Measurements from ENCODE around the gene HDAC4. TPM values are rescaled to one million over a fixed set of nuclear protein-coding genes. Genes with fewer than 3 reads are reported as not detected.

HDAC4 gene
- total RNA-seq, 1 experiment from 2014 or later, result 61.5 TPM

GRCh38 chr2:239329972-239330572, 70.7 kb downstream of the HDAC4 start:
- Histone ChIP-seq H3K79me2 (ENCODE audit: low read depth) (no peaks in the 10 kb centered on the region; the same call in 1 of the 2 replicates), H3K27ac (no peak overlapping the region), H3K4me3 (no peak overlapping the region), H2AFZ (no peak overlapping the region), H3F3A (ENCODE audit: insufficient read depth, low read depth) (no peaks in the 10 kb centered on the region), H3K4me1 (replicated peaks; ENCODE audit: insufficient read depth) (no peaks in the 10 kb centered on the region), H3K36me3 (ENCODE audit: low read depth) (no peaks in the 10 kb centered on the region), H3K27me3 (ENCODE audit: insufficient read depth, low read depth) (no peaks in the 10 kb centered on the region), H3K9me3 (ENCODE audit: insufficient read depth, low read depth) (no peaks in the 10 kb centered on the region), H4K20me1 (ENCODE audit: insufficient read depth) (peaks cover 3% of the 10 kb centered on the region; the same call in 1 of the 2 replicates), H3K4me2 (no peak overlapping the region), H3K9me2 (ENCODE audit: insufficient read depth) (no peaks in the 10 kb centered on the region)
- ChIA-PET CTCF (no interaction called here), POLR2A (ENCODE audit: unreplicated experiment) (no interaction called here)
- BruUV-seq (replicated peaks), result no TSS peak
- DNase-seq, result no peak
- TF ChIP-seq CTCF (conservative IDR thresholded peaks at IDR 0.05) (no peak), EZH2 (IDR thresholded peaks at IDR 0.05; ENCODE audit: low read depth) (no peak)
- intact Hi-C loops (cut with micrococcal nuclease; ENCODE audit: unreplicated experiment), result no loop called here

- POLR2A ChIA-PET (ENCODE audit: unreplicated experiment), result no interaction called here
- Histone ChIP-seq H3K79me2 (ENCODE audit: low read depth) (no peaks in the 10 kb centered on the region; the same call in 1 of the 2 replicates), H3K27me3 (ENCODE audit: insufficient read depth, low read depth) (no peaks in the 10 kb centered on the region), H4K20me1 (ENCODE audit: insufficient read depth) (peaks cover 3% of the 10 kb centered on the region), H3K9me2 (ENCODE audit: insufficient read depth) (no peaks in the 10 kb centered on the region), H2AFZ (no peak overlapping the region), H3F3A (ENCODE audit: insufficient read depth, low read depth) (no peaks in the 10 kb centered on the region), H3K27ac (no peak overlapping the region), H3K9me3 (ENCODE audit: insufficient read depth, low read depth) (no peaks in the 10 kb centered on the region), H3K36me3 (ENCODE audit: low read depth) (no peaks in the 10 kb centered on the region), H3K4me2 (no peak overlapping the region), H3K4me3 (no peak overlapping the region), H3K4me1 (replicated peaks; ENCODE audit: insufficient read depth) (no peaks in the 10 kb centered on the region)
- CTCF ChIA-PET, result no interaction called here
- intact Hi-C loops (cut with micrococcal nuclease; ENCODE audit: unreplicated experiment), result no loop called here
- TF ChIP-seq CTCF (conservative IDR thresholded peaks at IDR 0.05), result no peak
- TF ChIP-seq EZH2 (IDR thresholded peaks at IDR 0.05; ENCODE audit: low read depth), result no peak
- DNase-seq, result no peak
- no TSS peak for BruUV-seq (replicated peaks)
Measured at GRCh38 chr2:239329284-239329971, 71.4 kb downstream of the HDAC4 start.

- BruUV-seq (replicated peaks), result no TSS peak
Measured at GRCh38 chr2:239328351-239329191, 72.2 kb downstream of the HDAC4 start.

More at GRCh38 chr2:239328351-239329191, 72.2 kb downstream of the HDAC4 start:
- Histone ChIP-seq H4K20me1 (ENCODE audit: insufficient read depth) (peaks cover 3% of the 10 kb centered on the region), H3K27ac (no peak overlapping the region), H3K9me3 (ENCODE audit: insufficient read depth, low read depth) (no peaks in the 10 kb centered on the region), H3K4me1 (replicated peaks; ENCODE audit: insufficient read depth) (no peaks in the 10 kb centered on the region), H3K4me3 (no peak overlapping the region), H3K36me3 (ENCODE audit: low read depth) (no peaks in the 10 kb centered on the region), H3K79me2 (ENCODE audit: low read depth) (no peaks in the 10 kb centered on the region; the same call in 1 of the 2 replicates), H3K4me2 (no peak overlapping the region), H3K9me2 (ENCODE audit: insufficient read depth) (no peaks in the 10 kb centered on the region), H3K27me3 (ENCODE audit: insufficient read depth, low read depth) (no peaks in the 10 kb centered on the region), H2AFZ (no peak overlapping the region), H3F3A (ENCODE audit: insufficient read depth, low read depth) (no peaks in the 10 kb centered on the region)
- intact Hi-C loops (cut with micrococcal nuclease; ENCODE audit: unreplicated experiment), result no loop called here
- no peak for DNase-seq
- ChIA-PET CTCF (no interaction called here), POLR2A (ENCODE audit: unreplicated experiment) (no interaction called here)
- TF ChIP-seq EZH2 (IDR thresholded peaks at IDR 0.05; ENCODE audit: low read depth) (no peak), CTCF (conservative IDR thresholded peaks at IDR 0.05) (no peak)
